ENCODE results near the gene ABHD10.

The ABHD10 gene

DNA sequence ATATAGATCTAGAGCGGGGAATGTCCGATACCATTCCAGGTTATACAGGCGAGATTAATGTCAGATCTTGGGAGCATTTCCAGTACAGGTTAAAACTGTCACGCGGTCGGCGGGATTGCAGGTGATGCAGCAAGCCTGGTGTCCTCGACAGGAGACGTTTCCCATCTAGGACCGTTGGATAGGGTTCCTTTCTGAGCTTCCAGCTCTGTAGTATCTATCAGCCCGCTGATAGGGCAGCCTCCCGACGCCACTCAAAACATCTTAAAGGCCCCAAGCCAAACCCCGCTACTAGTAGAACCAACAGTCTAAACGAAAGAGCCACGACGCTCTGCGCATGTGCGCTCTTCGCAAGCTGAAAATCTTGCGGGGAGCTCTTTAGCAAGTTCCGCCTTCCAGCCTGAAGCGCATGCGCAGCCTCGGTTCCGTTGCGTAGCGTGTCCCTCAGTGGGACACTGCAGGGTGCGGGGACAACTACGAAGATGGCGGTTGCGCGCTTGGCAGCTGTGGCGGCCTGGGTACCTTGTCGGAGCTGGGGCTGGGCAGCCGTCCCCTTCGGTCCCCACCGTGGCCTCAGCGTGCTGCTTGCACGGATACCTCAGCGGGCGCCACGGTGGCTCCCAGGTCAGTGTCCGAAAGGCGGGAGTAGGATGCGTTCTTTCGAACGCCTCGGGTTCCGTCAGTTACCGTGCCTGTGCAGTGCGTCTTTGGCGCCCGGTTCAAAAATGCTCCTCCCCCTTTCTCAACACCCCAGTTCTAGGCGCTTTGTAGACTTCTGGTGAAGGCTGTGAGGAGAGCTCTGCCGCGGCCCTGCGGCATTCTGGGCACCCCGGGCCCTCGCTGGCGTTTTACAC lies at the start of gene ABHD10:
Gene ABHD10 (plus strand): TSS at position 444 of the 851 bp plus-strand sequence. CDS start 36 bp downstream, at position 480.
- in situ Hi-C loops (cut with MboI; ENCODE audit: low sequenced_read_pairs): no loop called here

DNA sequence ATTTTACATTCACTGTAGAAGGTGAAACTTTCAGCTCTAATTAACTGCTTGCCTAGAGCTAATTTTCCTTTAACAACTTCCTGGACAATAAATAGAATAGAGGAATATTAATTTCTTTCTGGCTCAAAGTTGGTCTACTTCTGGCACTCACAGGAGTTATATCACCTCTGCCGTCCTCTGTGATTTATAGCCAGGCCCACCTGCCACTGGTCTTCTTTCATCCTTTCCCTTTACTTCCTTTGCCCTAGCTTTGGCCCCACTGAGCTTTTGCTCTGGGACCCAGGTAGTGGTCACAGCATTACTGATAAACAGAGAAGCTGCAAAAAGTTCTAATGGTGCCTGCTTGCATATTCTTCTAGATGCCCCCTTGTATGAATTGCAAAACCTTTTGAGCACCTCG lies 49.3 kb upstream of the ABHD10 start:
- in situ Hi-C loops (cut with MboI; ENCODE audit: low sequenced_read_pairs): no loop called here

DNA sequence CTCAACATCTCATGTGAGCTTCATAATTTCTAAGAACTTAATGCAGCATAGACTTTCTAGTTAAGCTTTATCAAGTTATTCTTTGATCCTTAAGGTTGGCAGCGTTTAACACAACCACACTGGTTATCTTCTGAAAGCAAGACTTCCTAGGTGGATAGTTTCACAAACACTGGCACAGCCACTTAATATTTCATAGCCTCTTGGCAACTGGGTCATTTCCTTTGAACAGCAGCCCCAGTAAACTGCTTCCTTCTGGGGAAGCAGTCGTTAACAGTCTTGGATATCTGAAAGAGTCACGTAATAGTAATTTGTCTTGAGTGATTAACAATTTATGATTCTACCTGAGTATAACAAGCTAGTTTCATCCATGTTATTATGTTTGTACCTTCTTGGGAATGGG lies 45.9 kb upstream of the ABHD10 start:
- in situ Hi-C loops (cut with MboI; ENCODE audit: low sequenced_read_pairs): no loop called here

DNA sequence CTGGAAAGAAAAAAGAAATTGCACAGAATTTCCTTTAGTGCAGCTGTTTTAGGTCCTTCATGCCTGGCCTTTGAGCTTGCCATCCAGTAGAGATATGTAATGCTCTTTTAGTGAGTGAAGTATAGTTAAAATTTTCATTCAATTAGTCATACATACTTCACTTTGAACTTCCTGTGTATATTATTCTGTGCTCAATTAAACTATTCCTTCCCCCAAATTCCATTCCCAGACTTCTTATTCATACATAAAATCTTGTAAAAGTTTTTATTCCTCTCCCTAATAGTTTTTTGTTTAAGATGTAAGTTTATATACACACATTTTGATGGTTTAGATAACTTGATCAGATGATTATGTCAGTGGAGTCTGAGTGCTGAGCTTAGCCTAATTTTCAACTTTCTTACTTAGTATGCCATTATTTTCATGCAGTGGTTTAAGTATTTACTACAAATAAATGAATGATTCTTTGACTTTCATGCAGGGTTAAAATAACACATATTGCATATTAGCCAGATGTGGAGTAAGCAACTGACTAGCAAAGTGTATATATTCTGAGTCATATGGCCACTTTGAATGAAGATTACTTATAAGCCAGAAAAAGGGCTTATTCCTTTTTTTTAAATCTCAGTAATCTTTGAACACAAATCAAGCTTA lies 42.5 kb upstream of the ABHD10 start:
- in situ Hi-C loops (cut with MboI; ENCODE audit: low sequenced_read_pairs): no loop called here

DNA sequence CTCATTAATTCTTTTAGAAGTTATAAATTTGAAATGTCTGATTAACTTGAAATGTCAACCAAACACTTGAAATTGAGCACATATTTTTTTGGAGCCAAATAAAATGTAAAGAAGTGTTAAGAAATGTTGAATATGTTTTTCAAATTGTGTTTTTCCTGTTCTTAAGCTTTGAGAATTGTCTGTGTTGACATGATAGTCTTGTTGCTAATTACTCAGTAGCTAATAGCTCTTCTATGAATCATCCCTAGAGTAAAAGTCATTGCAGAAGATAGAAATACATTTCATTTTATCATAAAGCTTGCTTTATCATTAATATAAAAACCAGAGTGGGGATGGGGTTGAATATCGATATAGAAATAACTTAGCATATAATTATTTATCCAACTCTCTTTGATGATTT lies 41.9 kb upstream of the ABHD10 start:
- in situ Hi-C loops (cut with MboI; ENCODE audit: low sequenced_read_pairs): no loop called here

DNA sequence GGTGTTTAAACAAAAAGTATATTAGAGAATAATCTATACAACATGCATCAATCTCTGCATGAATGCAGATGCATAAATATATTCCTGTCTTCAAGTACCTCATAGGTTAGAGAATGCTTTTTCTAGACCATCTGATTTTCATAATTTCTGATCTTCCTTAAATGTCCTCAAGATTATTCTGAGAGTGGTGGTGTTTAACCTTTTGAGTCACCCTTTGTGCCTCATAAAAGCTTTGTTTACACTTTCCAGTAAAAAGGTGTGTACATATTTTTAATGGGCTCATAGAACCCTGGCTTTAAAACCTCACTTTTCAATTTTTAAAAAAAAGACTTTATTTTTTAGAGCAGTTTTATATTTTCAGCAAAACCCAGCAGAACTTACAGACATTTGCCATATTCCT lies 41.0 kb upstream of the ABHD10 start:
- in situ Hi-C loops (cut with MboI; ENCODE audit: low sequenced_read_pairs): no loop called here

DNA sequence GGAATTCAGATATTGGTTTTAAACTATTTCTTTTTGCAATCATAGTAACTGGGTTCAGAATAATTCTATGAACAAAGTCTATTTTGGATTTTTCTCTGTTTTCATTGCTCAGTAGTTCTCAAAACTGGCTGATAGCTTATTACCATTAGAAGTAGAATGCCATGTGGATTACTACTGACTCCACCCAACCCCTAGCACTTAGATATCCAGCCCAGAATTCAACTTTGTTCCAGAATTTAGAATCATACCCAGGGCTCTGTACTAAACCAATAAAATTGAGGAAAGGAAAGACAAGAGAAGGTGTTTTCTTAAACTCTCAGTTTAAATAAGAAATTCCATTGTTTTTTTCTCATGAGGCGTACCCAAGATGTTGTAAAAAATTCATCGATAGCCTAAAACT lies 39.0 kb upstream of the ABHD10 start:
- in situ Hi-C loops (cut with MboI; ENCODE audit: low sequenced_read_pairs): no loop called here

DNA sequence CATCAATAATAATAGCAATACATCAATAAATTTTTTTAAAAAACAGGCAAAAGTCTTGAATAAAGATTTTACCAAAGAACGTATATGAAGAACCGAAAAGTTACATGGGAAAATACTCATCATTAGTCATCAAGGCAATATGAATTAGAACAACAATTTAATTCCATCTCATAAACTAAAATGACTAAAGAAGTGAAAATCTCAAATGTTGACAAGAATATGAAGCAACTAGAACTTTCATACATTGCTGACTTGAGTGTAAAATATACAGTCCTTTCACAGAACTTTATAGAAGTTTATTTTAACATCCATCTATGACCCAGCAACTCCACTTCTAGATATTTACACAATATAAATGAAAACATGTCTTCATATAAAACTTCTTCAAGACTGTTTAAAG lies 35.3 kb upstream of the ABHD10 start:
- in situ Hi-C loops (cut with MboI; ENCODE audit: low sequenced_read_pairs): no loop called here

DNA sequence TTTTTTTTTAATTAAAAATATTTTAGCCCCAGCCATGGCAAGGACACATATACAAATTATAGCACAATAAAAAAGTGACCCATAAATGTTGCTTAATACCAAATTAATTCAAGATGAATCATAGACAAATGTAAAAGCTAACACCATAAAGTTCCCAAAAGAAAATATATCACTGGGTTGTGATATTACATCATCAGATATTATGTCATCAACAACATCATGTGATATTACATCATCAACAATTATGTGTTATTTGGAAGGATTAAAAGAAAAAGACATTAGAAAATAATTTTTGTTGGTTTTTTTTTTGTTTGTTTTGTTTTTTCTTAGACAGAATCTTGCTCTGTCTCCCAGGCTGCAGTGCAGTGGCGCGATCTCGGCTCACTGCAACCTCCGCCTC lies 34.5 kb upstream of the ABHD10 start:
- in situ Hi-C loops (cut with MboI; ENCODE audit: low sequenced_read_pairs): no loop called here

DNA sequence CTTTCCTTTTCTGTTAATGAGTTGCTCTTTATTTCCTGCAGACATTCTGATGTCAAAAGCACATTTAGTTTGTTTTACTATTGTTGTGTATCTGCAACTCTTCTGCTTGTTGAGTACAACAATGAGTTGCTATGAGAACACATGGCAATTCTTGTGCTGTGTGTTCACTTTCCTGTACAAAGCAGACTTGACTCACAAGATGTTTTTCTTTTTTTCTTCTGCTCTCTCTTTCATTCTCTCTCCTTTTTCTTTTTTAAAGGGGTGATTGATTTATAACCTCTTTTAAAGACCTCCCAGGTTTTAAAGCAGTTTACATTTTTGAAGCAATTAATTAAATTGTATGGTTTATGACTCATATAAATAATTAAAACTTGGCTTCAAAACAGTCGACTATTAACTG lies 31.6 kb upstream of the ABHD10 start:
- in situ Hi-C loops (cut with MboI; ENCODE audit: low sequenced_read_pairs): no loop called here

DNA sequence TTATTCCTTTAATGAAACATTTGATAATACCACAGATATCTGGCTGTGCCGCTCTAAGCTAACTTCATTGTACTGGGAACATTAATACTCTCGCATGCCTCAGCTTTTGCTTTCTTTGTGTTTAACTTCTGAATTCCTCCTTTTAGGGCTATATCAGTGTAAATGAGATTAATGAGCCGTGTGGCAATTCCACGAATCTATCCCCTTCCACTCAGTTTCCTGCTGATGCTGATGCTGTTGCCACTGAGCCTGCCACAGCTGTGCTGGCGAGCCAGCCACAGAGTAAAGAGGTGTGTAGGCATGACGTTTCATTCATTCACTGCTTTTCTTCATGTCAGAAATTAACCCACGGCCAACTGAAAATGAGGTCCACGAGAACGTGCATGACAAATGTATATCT lies 30.0 kb upstream of the ABHD10 start:
- in situ Hi-C loops (cut with MboI; ENCODE audit: low sequenced_read_pairs): no loop called here

DNA sequence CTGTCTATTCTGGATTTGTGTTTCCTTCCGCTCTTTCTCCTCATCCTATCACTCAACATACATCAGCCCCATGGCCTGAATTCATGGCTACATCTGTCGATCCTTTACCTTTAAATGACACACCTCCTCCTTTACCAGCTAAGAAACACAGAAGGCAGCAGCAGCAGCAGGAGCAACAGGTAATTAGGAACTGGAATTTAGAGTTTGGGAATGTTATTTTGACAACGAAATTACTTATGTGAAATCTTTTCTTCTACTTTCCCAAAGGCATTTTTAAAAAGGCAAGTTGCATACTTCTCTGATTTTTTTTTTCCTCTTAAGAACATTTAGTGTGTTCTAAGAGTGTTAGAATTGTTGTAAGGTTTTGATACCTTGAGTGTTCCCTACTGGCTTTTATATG lies 29.1 kb upstream of the ABHD10 start:
- in situ Hi-C loops (cut with MboI; ENCODE audit: low sequenced_read_pairs): loop anchor here (25.0 kb wide), 1 partner anchor 237 kb away; no protein-coding TSS in a partner anchor

DNA sequence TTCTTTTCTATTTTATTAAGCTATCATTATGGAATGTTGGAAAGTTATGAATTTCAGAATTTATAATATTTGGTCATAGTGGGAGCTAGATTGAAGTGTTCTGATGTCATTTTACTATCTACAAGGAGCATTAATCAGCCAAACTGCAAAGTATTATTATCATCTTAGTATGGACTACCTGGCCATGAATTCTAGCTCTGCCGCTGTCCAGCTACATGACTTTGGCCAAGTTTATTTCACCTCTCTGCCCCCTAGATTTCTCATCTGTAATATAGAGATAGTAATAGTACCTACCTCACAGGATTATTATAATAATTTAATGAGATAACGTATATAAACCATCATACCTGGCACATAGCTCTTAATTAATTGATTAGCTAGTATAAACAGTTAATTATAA lies 27.8 kb upstream of the ABHD10 start:
- in situ Hi-C loops (cut with MboI; ENCODE audit: low sequenced_read_pairs): loop anchor here (25.0 kb wide), 1 partner anchor 239 kb away; no protein-coding TSS in a partner anchor

DNA sequence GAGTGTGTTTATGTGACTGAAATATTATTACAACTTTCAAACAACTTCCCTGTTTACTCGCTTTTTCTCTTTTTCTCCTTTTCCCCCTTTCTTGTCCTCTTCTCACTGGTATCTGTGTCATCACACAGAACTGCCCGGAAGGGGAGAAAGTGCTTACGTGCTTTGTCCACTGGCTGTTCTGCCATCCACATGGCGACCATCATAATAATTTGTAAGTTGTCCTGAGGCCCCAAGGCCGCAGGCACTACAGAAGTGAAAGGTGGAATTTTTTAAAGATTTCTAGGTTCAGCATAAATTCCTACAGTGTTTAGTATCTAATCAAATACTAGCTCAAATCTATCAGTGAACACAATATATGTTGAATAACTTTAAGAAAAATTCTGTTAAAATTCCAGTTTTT lies 26.7 kb upstream of the ABHD10 start:
- in situ Hi-C loops (cut with MboI; ENCODE audit: low sequenced_read_pairs): loop anchor here (25.0 kb wide), 1 partner anchor 240 kb away; no protein-coding TSS in a partner anchor

DNA sequence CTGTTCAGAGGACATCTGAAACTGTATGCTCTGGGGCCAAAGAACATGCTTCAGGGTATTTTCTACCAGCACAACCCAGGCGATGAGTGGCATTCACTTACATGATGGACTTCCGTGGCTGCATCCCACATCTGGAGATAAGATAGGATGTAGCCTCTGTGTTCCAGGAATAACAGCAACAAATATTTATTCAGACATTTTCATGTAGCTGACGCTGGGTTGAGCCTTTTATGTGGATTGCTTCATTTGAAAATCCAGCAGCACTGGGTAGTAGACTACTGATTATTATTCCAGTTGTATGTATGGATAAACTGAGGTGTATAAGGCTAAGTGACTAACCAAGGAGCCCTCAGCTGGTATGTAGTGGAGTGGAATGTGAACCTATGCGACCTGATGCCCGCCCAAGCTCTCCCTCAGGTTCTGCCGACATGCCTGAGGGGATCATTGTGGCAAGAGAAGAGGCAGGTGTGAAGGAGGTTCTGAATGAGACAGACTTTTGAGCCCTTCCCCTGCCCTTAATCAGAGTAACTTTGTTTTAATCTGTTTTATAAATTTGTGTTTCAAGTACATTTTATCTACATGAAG lies 25.9 kb upstream of the ABHD10 start:
- in situ Hi-C loops (cut with MboI; ENCODE audit: low sequenced_read_pairs): loop anchor here (25.0 kb wide), 1 partner anchor 241 kb away; no protein-coding TSS in a partner anchor

DNA sequence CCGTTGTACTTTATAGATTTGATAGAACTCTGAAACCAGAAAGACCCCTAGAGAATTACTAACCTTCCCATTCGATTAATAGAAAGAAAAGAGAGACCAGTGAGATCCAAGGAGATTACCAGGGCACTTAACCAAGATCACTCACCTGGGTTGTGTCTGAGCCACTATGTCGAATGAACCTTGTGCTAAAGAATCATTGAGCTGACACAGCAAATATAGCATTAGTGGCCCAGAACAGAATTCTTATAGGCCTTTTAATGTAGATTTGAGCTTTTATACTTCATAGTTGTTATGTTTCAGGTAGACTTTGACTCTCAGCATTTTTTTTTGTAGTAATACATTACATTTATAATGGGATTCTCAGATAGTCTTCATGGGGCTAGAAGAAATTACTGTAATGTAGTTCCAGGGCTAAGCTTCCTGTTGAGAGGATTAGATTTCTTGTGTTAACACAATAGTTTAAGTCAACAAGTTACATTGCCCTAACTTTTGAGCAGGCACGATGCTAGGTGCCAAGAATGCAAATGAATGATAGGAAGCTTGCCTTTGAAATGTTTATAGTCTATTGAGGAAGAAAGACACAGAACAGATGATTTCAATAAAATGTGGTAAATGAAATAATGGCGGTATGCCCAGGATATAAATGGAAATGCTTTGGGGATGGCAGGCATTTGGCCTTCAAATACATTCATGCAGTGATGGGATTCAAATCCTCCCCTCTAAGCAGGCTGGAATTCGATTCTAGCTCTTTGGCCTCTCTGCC lies 24.4 kb upstream of the ABHD10 start:
- in situ Hi-C loops (cut with MboI; ENCODE audit: low sequenced_read_pairs): loop anchor here (25.0 kb wide), 1 partner anchor 242 kb away; no protein-coding TSS in a partner anchor

DNA sequence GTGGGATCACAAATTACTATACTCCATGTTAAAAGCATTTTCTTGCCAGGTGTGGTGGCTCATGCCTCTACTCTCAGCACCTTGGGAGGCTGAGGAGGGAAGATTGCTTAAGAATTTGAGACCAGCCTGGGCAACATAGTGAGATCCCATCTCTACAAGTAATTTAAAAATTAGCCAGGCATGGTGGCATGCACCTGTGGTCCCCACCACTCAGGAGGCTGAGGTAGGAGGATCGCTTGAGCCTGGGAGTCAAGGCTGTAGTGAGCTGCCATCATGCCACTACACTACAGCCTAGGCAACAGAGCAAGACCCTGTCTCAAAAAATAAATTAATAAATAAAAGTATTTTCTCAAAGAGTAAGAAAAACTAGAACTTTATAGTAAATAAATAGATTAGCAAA lies 22.9 kb upstream of the ABHD10 start:
- in situ Hi-C loops (cut with MboI; ENCODE audit: low sequenced_read_pairs): loop anchor here (25.0 kb wide), 1 partner anchor 244 kb away; no protein-coding TSS in a partner anchor

DNA sequence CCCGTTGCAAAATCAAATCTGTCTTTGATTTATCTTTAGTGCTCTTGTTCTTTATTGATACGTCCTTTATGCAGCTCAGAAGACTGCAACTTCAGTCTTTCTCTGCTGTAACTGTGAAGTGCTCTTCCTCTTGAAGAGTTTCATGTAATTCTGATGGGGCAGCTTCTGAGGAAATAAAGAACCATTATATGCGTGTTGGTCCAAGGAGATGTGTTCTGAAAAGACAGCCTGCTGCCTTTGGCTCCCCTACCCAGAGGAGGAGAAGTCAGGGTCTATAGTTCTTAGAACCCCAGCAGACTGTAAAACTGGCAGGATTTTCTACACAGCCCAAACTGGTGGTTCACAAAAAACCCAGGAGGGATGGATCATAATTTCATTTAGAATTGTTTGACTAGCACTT lies 22.4 kb upstream of the ABHD10 start:
- in situ Hi-C loops (cut with MboI; ENCODE audit: low sequenced_read_pairs): loop anchor here (25.0 kb wide), 1 partner anchor 244 kb away; no protein-coding TSS in a partner anchor

DNA sequence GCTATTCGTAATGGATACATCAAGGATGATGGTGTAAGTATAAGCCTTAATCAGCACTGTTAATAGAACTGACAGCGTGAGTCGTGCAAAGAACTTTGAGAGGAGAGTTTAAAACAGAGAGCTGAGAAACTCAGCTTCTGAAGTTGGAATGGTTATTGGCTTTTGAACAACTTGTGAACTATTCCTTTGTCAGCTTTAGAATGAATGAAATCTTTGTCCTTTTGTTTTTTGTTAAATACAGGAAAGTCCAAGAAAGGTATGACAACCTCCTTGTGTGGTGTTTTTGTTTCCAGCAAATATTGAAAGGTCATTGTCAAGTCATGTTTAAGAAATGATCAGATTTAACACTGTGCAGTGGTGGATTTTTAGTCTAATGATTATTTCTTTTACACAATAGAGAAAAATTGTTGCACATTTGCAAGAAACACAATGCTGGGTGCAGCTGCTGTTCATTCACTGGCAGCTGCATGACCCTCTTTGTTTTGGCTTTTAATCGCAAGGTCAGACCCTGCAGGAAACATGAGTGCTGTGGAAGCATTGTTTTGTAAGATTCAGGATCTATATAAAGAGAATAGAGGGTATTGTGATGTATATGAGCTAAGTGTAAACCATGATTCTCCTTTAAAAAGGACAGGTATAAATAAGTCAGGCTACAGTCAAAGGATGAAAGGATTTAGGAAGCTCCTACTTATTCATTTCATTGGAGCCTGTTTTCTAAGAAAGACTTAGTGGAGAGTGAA lies 21.7 kb upstream of the ABHD10 start:
- in situ Hi-C loops (cut with MboI; ENCODE audit: low sequenced_read_pairs): loop anchor here (25.0 kb wide), 1 partner anchor 245 kb away; no protein-coding TSS in a partner anchor
